ENCODE results near the gene SOS2.

DNA sequence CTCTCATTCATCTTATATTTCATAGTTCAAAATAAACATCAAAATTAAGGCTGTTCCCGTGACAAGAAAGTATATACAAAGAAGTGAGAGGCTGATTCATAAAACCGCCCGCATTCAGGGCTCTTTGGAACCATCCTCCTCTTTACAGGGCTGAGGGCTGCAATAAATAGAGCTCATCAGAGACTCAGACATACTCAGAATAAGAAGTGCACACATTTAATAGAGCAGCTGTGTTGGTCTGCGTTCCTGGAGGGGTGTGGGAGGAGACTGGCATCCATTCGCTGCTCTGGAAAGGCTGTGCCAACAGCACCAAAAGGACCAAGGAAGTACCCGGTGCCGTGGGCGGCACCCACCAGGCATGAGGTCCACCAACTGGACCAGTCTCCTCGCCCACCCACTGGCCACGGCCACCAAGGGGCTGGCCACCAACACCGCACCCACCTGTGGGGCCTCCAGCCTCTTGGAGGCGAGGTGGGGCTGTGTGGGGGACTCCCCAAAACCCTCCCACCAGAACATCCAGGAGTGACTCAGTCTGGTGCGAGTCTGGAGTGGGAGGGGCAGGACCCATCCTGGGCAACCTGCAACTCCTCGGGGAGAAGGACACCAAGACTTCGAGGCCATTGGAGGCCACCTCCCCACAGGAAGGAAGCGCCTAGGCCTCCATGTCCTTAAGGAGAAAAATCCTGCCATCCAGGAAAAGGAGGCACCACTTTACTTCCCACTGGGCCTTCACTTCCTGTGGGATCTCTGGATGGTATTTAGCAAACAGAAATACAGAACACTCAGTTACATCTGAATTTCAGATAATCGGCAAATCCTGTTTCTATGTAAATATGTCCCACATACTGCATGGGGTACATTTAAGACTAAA, 147.7 kb downstream of the SOS2 start:
- TF ChIP-seq CTCF (conservative IDR thresholded peaks at IDR 0.05; ENCODE audit: low read depth, low read length) (no peak), SMC3 (IDR thresholded peaks at IDR 0.05; ENCODE audit: low read depth, low read length) (no peak)
